Progenitor cell of endocrine pancreas (in vitro differentiated cells): ENCODE measurements around the gene PATZ1. TPM values are rescaled to one million over a fixed set of nuclear protein-coding genes. Genes with fewer than 3 reads are reported as not detected.
A peak's percentile ranks its signal among the peaks of the same experiment; 100 is the strongest.
"Not testable (repeated sequence)": the region's sequence is repeated elsewhere in the genome, so short reads cannot be mapped to it uniquely, and the experiment has no call there.

ENCODE experiments used
- DNase-seq: peaks from one replicate; pipeline ENCODE4 v3.0.0; 2021; ENCODE audit warnings: low spot score; ENCODE audit not compliant: unreplicated experiment
- H3K27ac Mint-ChIP-seq: 2 replicates; pipeline ENCODE4 v1.8.0; 2021; ENCODE audit warnings: mild to moderate bottlenecking, moderate library complexity, mixed read lengths
- H3K27me3 Mint-ChIP-seq: 2 replicates; pipeline ENCODE4 v1.8.0; 2021; ENCODE audit warnings: mixed read lengths
- H3K36me3 Mint-ChIP-seq: 2 replicates; pipeline ENCODE4 v1.8.0; 2022; ENCODE audit warnings: mixed read lengths; ENCODE audit not compliant: insufficient read depth
- H3K4me1 Mint-ChIP-seq: 2 replicates; pipeline ENCODE4 v1.8.0; 2021; ENCODE audit warnings: low read depth, mixed read lengths
- H3K4me3 Mint-ChIP-seq: 2 replicates; pipeline ENCODE4 v1.8.0; 2021; ENCODE audit warnings: low read depth, mild to moderate bottlenecking, moderate library complexity, mixed read lengths
- H3K9me3 Mint-ChIP-seq: 2 replicates; pipeline ENCODE4 v1.8.0; 2021; ENCODE audit warnings: low read depth, mixed read lengths
- CTCF ChIP-seq: fragments of 200-600 bp; sonication (generic); IDR thresholded peaks from one replicate; pipeline ENCODE4 v1.5.0; 2021; ENCODE audit warnings: antibody characterized with exemption, mild to moderate bottlenecking; ENCODE audit not compliant: unreplicated experiment
- long read RNA-seq: library from polyadenylated mRNA; unstranded; transcript quantifications from one replicate; pipeline ENCODE4 v2.0.0, GENCODE V29; 2020
- total RNA-seq: library from RNA; stranded (reverse); gene quantifications from 2 replicates; pipeline ENCODE4 v1.2.1, GENCODE V29; 2021

PATZ1 gene, protein sequence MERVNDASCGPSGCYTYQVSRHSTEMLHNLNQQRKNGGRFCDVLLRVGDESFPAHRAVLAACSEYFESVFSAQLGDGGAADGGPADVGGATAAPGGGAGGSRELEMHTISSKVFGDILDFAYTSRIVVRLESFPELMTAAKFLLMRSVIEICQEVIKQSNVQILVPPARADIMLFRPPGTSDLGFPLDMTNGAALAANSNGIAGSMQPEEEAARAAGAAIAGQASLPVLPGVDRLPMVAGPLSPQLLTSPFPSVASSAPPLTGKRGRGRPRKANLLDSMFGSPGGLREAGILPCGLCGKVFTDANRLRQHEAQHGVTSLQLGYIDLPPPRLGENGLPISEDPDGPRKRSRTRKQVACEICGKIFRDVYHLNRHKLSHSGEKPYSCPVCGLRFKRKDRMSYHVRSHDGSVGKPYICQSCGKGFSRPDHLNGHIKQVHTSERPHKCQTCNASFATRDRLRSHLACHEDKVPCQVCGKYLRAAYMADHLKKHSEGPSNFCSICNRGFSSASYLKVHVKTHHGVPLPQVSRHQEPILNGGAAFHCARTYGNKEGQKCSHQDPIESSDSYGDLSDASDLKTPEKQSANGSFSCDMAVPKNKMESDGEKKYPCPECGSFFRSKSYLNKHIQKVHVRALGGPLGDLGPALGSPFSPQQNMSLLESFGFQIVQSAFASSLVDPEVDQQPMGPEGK
- total RNA-seq: 88.8 and 93.6 TPM in 2 replicates
- long read RNA-seq, transcript PATZ1-203 (4 exons, 3,638 nt): major isoform, 7 of 40 reads
- long read RNA-seq, partial matches to known transcripts: 17 of 40 reads
- long read RNA-seq, other reads (novel, unspliced or antisense): 9 of 40 reads

DNA sequence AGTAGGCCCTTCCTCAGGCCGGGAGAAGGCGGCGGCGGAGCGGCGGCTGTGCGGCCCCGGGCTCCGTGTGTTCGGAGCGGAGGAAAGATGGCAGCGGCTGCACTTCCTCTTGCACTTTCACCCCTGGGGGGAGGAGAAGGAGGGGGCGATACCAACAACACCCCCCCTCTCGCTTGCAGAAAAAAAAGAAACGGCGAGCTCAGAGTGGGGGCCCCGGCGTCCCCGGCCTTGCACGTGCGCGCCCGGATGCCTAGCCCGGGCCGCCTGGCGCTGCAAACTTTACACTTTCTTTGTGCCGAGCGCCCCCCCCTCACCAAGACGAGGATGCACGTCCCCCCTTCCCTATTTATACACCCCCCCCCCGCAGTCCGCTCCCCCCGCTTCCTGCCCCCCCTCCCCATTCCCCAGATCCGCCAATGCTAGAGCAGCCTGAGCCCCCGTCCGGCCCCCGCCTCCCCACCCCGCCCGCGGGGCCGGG lies at the start of gene PATZ1:
TSS of gene PATZ1 (minus strand) at position 92 of the 478 bp plus-strand sequence. CDS start 744 bp downstream, outside the sequence.
- Mint-ChIP-seq H3K36me3 (peaks cover 2% of the 10 kb centered on the region), H3K4me3 (peak within 1 kb of the TSS; percentile 85), H3K27me3 (no peaks in the 10 kb centered on the region), H3K27ac (peak within 1 kb of the TSS; percentile 96), H3K4me1 (peaks cover 43% of the 10 kb centered on the region), H3K9me3 (no peaks in the 10 kb centered on the region)
- TF ChIP-seq CTCF: no peak
- peak; percentile 67 for DNase-seq

DNA sequence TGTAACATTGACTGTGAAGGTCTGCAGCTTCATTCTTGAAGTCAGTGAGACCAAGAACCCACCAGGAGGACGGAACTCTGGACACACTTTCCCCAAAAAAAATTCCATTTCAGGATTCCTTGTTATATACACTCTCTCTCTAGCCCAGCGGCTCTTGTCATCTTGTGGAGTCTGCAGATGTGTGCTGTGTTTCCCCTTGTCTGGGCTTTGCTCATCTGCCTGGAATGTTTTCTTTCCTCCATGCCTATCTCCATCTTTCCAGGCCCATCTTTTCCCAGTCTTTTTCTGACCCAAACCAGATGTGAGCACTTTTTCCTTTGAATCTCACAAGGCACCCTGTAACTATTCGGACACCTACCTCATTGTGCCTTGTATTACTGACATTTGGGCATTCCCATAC lies 48.2 kb upstream of the PATZ1 start:
- H3K36me3 Mint-ChIP-seq: no peaks in the 10 kb centered on the region
- no peak for TF ChIP-seq CTCF
- peaks cover 4% of the 10 kb centered on the region for H3K9me3 Mint-ChIP-seq
- no peak for DNase-seq
- H3K4me3 Mint-ChIP-seq: no peak overlapping the region
- no peaks in the 10 kb centered on the region for H3K27me3 Mint-ChIP-seq
- H3K27ac Mint-ChIP-seq: no peak overlapping the region
- H3K4me1 Mint-ChIP-seq: peaks cover 5% of the 10 kb centered on the region

DNA sequence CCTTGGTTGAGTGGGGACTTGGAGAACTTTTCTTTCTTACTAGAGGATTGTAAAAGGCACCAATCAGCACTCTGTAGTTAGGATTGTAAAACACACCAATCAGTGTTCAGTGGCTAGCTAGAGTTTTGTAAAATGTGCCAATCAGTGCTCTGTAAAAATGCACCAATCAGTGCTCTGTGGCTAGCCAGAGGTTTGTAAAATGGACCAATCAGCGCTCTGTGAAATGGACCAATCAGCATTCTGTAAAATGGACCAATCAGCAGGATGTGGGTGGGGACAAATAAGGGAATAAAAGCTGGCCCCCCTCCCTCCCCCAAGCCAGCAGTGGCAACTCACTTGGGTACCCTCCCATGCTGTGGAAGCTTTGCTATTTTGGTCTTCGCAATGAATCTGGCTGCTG lies 47.7 kb upstream of the PATZ1 start:
- no peaks in the 10 kb centered on the region for H3K36me3 Mint-ChIP-seq
- no peak for DNase-seq
- peaks cover 5% of the 10 kb centered on the region for H3K4me1 Mint-ChIP-seq
- peaks cover 4% of the 10 kb centered on the region for H3K9me3 Mint-ChIP-seq
- no peaks in the 10 kb centered on the region for H3K27me3 Mint-ChIP-seq
- H3K27ac Mint-ChIP-seq: no peak overlapping the region
- TF ChIP-seq CTCF: no peak
- no peak overlapping the region for H3K4me3 Mint-ChIP-seq

DNA sequence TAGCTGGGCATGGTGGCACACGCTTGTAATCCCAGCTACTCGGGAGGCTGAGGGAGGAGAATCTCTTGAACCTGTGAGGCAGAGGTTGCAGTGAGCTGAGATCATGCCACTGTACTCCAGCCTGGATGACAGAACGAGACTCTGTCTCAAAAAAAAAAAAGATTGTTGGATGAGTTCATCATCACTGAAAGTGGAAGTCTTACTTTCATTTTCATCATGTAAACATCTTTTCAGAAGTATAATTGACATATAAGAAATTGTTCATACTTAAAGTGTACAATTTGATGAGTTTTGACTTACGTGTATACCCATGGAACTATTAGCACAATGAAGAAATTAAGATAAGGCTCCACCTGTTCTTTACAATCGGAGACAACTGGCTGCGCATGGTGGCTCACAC lies 32.5 kb upstream of the PATZ1 start:
- H3K9me3 Mint-ChIP-seq, H3K27ac Mint-ChIP-seq, H3K4me1 Mint-ChIP-seq, H3K4me3 Mint-ChIP-seq, DNase-seq, H3K36me3 Mint-ChIP-seq, H3K27me3 Mint-ChIP-seq: not testable (repeated sequence)

- no peak for TF ChIP-seq CTCF
- H3K36me3 Mint-ChIP-seq: no peaks in the 10 kb centered on the region
- no peaks in the 10 kb centered on the region for H3K27me3 Mint-ChIP-seq
- no peak overlapping the region for H3K27ac Mint-ChIP-seq
- DNase-seq: no peak
- H3K4me3 Mint-ChIP-seq: no peak overlapping the region
- H3K9me3 Mint-ChIP-seq: no peaks in the 10 kb centered on the region
- no peaks in the 10 kb centered on the region for H3K4me1 Mint-ChIP-seq
Observed at GRCh38 chr22:31378123-31378522, 32.0 kb upstream of the PATZ1 start.
